Stimulated activated CD4-positive, alpha-beta T cell treated with anti-CD3 and anti-CD28 coated beads, Interleukin-1b, Interleukin-23, amount 100 ng/mL, for 1 hour (primary cell): ENCODE measurements around the gene PPFIA1.
"Not testable (repeated sequence)": the region's sequence is repeated elsewhere in the genome, so short reads cannot be mapped to it uniquely, and the experiment has no call there.

Experiments
- DNase-seq, 2 donors: peaks; one replicate each; pipeline ENCODE4 v3.0.0-alpha.2; 2020; ENCODE audit warnings: low read depth in 2 of 2

The PPFIA1 gene

GRCh38 chr11:70325824-70326223, 55.3 kb downstream of the PPFIA1 start:
- DNase-seq = no peak

GRCh38 chr11:70326365-70326811, 55.9 kb downstream of the PPFIA1 start:
- DNase-seq = no peak

GRCh38 chr11:70326833-70327232, 56.3 kb downstream of the PPFIA1 start:
- no peak for DNase-seq

GRCh38 chr11:70327717-70328116, 57.2 kb downstream of the PPFIA1 start:
- no peak for DNase-seq

- DNase-seq = no peak
These were observed 58.1 kb downstream of the PPFIA1 start for GRCh38 chr11:70328556-70328955.

- not testable (repeated sequence) for DNase-seq
These were observed 60.9 kb downstream of the PPFIA1 start for GRCh38 chr11:70331320-70331843.

- DNase-seq = no peak
These were observed 61.4 kb downstream of the PPFIA1 start for GRCh38 chr11:70331901-70332300.

GRCh38 chr11:70332567-70332966, 62.1 kb downstream of the PPFIA1 start:
- DNase-seq = no peak

- DNase-seq = no peak
These were observed 62.8 kb downstream of the PPFIA1 start for GRCh38 chr11:70333261-70333660.

GRCh38 chr11:70334351-70334995, 64.0 kb downstream of the PPFIA1 start:
- DNase-seq = no peak

GRCh38 chr11:70335511-70335910, 65.0 kb downstream of the PPFIA1 start:
- no peak for DNase-seq

- no peak for DNase-seq
These were observed 68.1 kb downstream of the PPFIA1 start for GRCh38 chr11:70338594-70338993.

GRCh38 chr11:70339066-70339465, 68.6 kb downstream of the PPFIA1 start:
- no peak for DNase-seq

GRCh38 chr11:70341881-70342429, 71.5 kb downstream of the PPFIA1 start:
- DNase-seq = no peak

- no peak for DNase-seq
These were observed 73.1 kb downstream of the PPFIA1 start for GRCh38 chr11:70343636-70344035.

- DNase-seq = no peak
These were observed 77.7 kb downstream of the PPFIA1 start for GRCh38 chr11:70348191-70348590.

GRCh38 chr11:70348608-70349007, 78.1 kb downstream of the PPFIA1 start:
- no peak for DNase-seq

GRCh38 chr11:70351646-70352045, 81.2 kb downstream of the PPFIA1 start:
- DNase-seq = no peak

GRCh38 chr11:70352100-70352499, 81.6 kb downstream of the PPFIA1 start:
- DNase-seq = no peak

GRCh38 chr11:70352601-70353000, 82.1 kb downstream of the PPFIA1 start:
- DNase-seq = no peak

- DNase-seq = no peak
These were observed 82.8 kb downstream of the PPFIA1 start for GRCh38 chr11:70353329-70353728.

- DNase-seq = no peak
These were observed 83.5 kb downstream of the PPFIA1 start for GRCh38 chr11:70353900-70354568.

GRCh38 chr11:70354629-70355028, 84.1 kb downstream of the PPFIA1 start:
- DNase-seq = no peak
